ENCODE results near the gene RGMA. TPM values are rescaled to one million over a fixed set of nuclear protein-coding genes. Genes with fewer than 3 reads are reported as not detected.
"Not testable (repeated sequence)": the region's sequence is repeated elsewhere in the genome, so short reads cannot be mapped to it uniquely, and the experiment has no call there.

RGMA gene
- total RNA-seq, 4 donors from 2014 or later = 99.0 to 307 (median 112) TPM

DNA sequence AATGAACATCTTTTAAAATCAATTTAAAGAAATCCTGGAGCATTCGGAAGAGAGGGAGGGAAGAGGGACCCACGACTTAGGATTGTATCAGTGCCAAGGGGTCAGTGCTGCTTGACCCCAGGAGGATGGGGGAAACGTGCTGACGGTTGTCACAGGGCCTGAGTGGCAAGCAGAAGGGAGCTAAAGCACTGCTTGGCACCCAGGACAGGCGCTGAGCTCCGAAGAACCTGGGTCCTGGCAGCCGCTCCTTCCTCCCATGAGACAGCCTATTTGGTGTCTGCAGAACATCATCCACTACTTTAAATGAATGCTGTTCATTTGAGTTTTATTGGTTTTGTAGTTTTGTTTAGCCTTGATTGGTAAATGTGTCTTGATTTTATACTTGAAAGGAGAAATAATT, 54.5 kb downstream of the RGMA start:
- H3K9me3 ChIP-seq = no peaks in the 10 kb centered on the region
- no peak overlapping the region for H3K4me3 ChIP-seq
- ATAC-seq = no peak
- H3K4me1 ChIP-seq = peaks cover 5 to 49% (median 25%) of the 10 kb centered on the region in 3 donors
- no peaks in the 10 kb centered on the region for H3K27me3 ChIP-seq
- WGBS, 2 donors (ENCODE audit: low coverage in 1 of 2) = 58 to 68% methylated on average over 2 to 5 of the region's 7 CpGs
- H3K36me3 ChIP-seq = no peaks in the 10 kb centered on the region
- H3K27ac ChIP-seq = no peak overlapping the region
- TF ChIP-seq EP300 (IDR thresholded peaks at IDR 0.05) = no peak
- no peak for TF ChIP-seq POLR2A (IDR thresholded peaks at IDR 0.05)
- no peak for TF ChIP-seq CTCF (IDR thresholded peaks at IDR 0.05)
- no peak for TF ChIP-seq POLR2AphosphoS5 (IDR thresholded peaks at IDR 0.05)

DNA sequence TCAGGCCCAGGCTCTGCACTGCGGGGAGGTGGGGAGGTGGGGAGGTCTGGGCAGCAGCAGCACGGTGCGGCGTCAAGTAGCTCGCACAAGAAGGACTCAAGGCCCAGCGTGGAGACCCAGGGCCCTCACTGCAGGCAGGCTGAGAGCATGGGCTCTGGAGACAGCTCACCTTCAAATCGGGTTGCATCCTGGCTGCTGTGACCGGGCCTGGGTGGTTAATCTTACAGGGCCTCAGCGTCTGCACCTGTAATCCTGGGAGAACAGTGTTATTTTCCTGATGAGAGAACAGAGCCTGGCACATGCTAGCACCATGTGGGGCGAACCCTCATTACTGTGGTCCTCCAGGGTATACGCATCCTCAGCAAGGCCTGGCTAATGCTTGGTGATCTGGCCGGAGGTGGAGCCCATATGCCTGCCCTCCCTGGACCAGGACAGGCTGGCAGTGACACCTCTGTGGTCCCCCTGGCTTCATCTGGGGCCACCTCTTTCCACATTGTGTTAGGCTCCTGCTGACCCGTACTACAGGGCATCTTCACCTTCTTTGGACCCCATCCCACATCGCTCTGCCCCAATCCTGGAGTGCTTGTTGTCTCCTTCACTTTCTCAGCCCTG, 55.5 kb downstream of the RGMA start:
- peaks cover 9 to 59% (median 35%) of the 10 kb centered on the region in 3 donors for H3K4me1 ChIP-seq
- H3K27me3 ChIP-seq = no peaks in the 10 kb centered on the region
- ATAC-seq = no peak
- no peak overlapping the region for H3K4me3 ChIP-seq
- H3K36me3 ChIP-seq = no peaks in the 10 kb centered on the region
- H3K27ac ChIP-seq = no peak overlapping the region
- no peak for TF ChIP-seq EP300 (IDR thresholded peaks at IDR 0.05)
- no peak for TF ChIP-seq POLR2A (IDR thresholded peaks at IDR 0.05)
- TF ChIP-seq CTCF (IDR thresholded peaks at IDR 0.05) = no peak
- TF ChIP-seq POLR2AphosphoS5 (IDR thresholded peaks at IDR 0.05) = no peak
- WGBS, 2 donors (ENCODE audit: low coverage in 1 of 2) = 94% methylated on average over 6 of the region's 14 CpGs; no CpG with 5 or more reads in 1 of the 2 donors
- no peaks in the 10 kb centered on the region for H3K9me3 ChIP-seq

DNA sequence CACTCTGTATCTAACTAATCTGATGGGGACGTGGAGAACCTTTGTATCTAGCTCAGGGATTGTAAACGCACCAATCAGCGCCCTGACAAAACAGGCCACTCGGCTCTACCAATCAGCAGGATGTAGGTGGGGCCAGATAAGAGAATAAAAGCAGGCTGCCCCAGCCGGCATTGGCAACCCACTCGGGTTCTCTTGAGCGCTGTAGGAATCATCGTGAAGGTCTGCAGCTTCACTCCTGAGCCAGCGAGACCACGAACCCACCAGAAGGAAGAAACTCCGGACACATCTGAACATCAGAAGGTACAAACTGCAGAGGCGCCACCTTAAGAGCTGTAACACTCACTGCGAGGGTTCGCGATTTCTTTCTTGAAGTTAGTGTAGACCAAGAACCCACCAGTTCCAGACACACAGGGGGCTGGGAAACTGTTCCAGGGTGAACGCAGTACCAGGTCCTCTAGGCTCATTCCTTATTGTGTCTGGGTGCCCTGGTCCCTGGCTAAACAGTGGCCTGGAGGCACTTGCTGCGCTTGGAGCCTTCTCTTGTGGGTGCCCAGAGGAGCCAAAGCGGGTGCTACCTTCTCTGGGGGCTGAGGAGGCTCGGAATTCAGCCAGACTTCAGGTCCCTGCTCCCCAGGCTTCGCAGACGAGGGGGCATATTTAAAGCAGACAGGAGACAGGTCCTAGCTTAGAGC, 56.4 kb downstream of the RGMA start:
- H3K4me3 ChIP-seq, ATAC-seq, H3K27ac ChIP-seq, H3K27me3 ChIP-seq, H3K36me3 ChIP-seq, H3K9me3 ChIP-seq: not testable (repeated sequence)
- peaks cover 9 to 60% (median 38%) of the 10 kb centered on the region in 3 donors for H3K4me1 ChIP-seq
- 90 to 100% methylated on average over 1 to 2 of the region's 21 CpGs for WGBS, 2 donors (ENCODE audit: low coverage in 1 of 2)

DNA sequence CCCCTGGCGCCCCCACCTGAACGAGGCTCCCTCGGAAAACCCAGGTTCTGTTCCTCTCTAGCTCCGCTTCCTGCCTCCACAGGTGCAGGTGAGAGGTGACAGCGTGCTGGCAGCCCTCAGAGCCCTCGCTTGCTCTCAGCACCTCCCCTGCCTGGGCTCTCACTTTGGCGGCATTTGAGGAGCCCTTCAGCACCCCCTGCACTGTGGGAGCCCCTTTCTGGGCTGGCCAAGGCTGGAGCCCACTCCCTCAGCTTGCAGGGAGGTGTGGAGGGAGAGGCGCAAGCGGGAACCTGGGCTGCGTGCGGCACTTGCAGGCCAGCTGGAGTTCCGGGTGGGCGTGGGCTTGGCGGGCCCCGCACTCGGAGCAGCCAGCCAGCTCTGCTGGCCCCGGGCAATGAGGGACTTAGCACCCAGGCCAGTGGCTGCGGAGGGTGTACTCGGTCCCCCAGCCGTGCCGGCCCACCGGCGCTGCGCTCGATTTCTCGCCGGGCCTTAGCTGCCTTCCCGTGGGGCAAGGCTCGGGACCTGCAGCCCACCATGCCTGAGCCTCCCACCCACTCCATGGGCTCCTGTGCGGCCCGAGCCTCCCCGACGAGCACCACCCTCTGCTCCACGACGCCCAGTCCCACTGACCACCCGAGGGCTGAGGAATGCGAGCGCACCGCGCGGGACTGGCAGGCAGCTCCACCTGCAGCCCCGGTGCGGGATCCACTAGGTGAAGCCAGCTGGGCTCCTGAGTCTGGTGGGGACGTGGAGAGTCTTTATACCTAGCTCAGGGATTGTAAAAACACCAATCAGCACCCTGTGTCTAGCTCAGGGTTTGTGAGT, 57.2 kb downstream of the RGMA start:
- H3K36me3 ChIP-seq, H3K9me3 ChIP-seq, ATAC-seq, H3K27me3 ChIP-seq, H3K4me3 ChIP-seq, H3K27ac ChIP-seq: not testable (repeated sequence)
- WGBS, 2 donors (ENCODE audit: low coverage in 1 of 2) = 93 to 94% methylated on average over 3 to 6 of the region's 44 CpGs
- H3K4me1 ChIP-seq = peaks cover 9 to 60% (median 38%) of the 10 kb centered on the region in 3 donors

GRCh38 chr15:93031103-93031464, 57.9 kb downstream of the RGMA start:
- peak overlapping the region in 1 of 2 donors; percentile 10 for H3K4me3 ChIP-seq
- no peak for TF ChIP-seq EP300 (IDR thresholded peaks at IDR 0.05)
- no peak for TF ChIP-seq CTCF (IDR thresholded peaks at IDR 0.05)
- TF ChIP-seq POLR2AphosphoS5 (IDR thresholded peaks at IDR 0.05) = no peak
- no peak for TF ChIP-seq POLR2A (IDR thresholded peaks at IDR 0.05)
- peaks cover 0 to 6% of the 10 kb centered on the region in 2 donors for H3K36me3 ChIP-seq
- peaks cover 9 to 61% (median 38%) of the 10 kb centered on the region in 3 donors for H3K4me1 ChIP-seq
- ATAC-seq = no peak
- peak overlapping the region in 2 of 4 donors; percentile 87 to 89 for H3K27ac ChIP-seq
- 40 to 70% methylated on average over 2 to 3 of the region's 9 CpGs for WGBS, 2 donors (ENCODE audit: low coverage in 1 of 2)
- no peaks in the 10 kb centered on the region for H3K27me3 ChIP-seq
- no peaks in the 10 kb centered on the region for H3K9me3 ChIP-seq
